Lower leg skin (tissue), 4 donors: Measurements from ENCODE around the gene TLCD1. TPM values are rescaled to one million over a fixed set of nuclear protein-coding genes. Genes with fewer than 3 reads are reported as not detected.

Source experiments
- DNase-seq, 2 donors: peaks; one replicate each; pipeline ENCODE4 v3.0.0-alpha.2; 2019; ENCODE audit warnings: low spot score in 2 of 2
- H3K4me3 ChIP-seq: fragments of 200-600 bp; sonication (generic); 2 replicates; pipeline ENCODE4 v1.5.1; 2017; ENCODE audit warnings: mild to moderate bottlenecking, low read depth; ENCODE audit not compliant: poor library complexity, severe bottlenecking
- POLR2A ChIP-seq, 2 donors: fragments of 450-650 bp; IDR thresholded peaks; one replicate each; pipeline ENCODE4 v1.6.1; 2016 to 2017; ENCODE audit warnings: antibody characterized with exemption in 2 of 2, mild to moderate bottlenecking in 1 of 2, moderate library complexity in 1 of 2
- whole genome bisulfite sequencing, 2 donors: methylation state at CpG; one replicate each; pipeline ENCODE4 v1.1.5; 2018; 5-methylcytosine and 5-hydroxymethylcytosine counted together
- intact Hi-C: fragments of 100-400 bp; cut with DNase I; formaldehyde crosslinking; loops from one replicate; pipeline ENCODE4 v1.15.0; 2023; ENCODE audit warnings: low total_unique reads
- total RNA-seq, 4 donors: library from RNA; depleted of rRNA; stranded (reverse); fragments of >200 nt; gene quantifications; one replicate each; pipeline ENCODE4 v1.1.0, GENCODE V29; 2016
- TF ChIP-seq, protein P1 (sequence below), 3 donors: fragments of 450-650 bp; IDR thresholded peaks; one replicate each; pipeline ENCODE4 v1.5.1; 2016; ENCODE audit warnings: antibody characterized with exemption in 3 of 3, mild to moderate bottlenecking in 3 of 3, moderate library complexity in 2 of 3

TLCD1 gene
- total RNA-seq, 4 donors from 2014 or later, result 9.4 to 33.6 (median 23.5) TPM

- intact Hi-C loops, result no loop called here
- WGBS, 2 donors, result 71 to 82% methylated on average over 5 of the region's 5 CpGs
Observed at GRCh38 chr17:28705074-28705659, 20.9 kb downstream of the TLCD1 start.

DNA sequence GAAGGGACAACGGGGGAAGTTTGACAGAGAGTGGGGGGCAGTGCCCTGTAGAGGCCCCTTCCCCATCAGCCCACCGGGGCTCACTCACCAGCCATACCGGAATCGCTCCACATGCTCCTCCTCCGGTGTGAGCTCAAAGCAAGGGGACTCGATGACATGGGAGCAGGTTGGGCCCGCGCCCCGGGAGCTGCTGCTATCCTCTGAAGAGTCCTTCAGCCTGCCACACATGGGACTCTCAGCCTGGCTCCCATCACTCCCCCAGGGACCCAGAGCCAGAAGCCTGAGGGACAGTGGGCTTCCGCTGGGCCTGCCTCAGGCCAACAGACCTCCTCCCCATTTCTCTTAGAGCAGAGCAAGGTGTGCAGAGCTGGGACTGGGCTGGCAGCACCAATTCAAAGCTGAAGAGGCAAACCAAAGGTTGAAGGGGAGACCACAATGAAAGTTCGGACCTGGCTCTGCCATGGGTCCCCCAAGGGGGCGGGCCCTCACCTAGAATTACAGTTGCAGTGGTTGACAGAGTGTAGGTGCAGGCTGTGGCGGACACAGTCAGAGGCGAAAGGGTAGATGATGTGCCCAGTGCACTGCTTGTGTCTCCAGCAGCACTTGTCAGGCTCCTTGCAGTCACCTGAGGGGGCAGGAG, 21.7 kb downstream of the TLCD1 start:
- no peak overlapping the region for H3K4me3 ChIP-seq
- 90 to 91% methylated on average over 12 to 14 of the region's 14 CpGs for WGBS, 2 donors
- intact Hi-C loops, result no loop called here
- no peak for TF ChIP-seq POLR2A (IDR thresholded peaks at IDR 0.05)
- TF ChIP-seq, protein P1, sequence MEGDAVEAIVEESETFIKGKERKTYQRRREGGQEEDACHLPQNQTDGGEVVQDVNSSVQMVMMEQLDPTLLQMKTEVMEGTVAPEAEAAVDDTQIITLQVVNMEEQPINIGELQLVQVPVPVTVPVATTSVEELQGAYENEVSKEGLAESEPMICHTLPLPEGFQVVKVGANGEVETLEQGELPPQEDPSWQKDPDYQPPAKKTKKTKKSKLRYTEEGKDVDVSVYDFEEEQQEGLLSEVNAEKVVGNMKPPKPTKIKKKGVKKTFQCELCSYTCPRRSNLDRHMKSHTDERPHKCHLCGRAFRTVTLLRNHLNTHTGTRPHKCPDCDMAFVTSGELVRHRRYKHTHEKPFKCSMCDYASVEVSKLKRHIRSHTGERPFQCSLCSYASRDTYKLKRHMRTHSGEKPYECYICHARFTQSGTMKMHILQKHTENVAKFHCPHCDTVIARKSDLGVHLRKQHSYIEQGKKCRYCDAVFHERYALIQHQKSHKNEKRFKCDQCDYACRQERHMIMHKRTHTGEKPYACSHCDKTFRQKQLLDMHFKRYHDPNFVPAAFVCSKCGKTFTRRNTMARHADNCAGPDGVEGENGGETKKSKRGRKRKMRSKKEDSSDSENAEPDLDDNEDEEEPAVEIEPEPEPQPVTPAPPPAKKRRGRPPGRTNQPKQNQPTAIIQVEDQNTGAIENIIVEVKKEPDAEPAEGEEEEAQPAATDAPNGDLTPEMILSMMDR (IDR thresholded peaks at IDR 0.05), result no peak
- no peak for DNase-seq

More at GRCh38 chr17:28705074-28705659, 20.9 kb downstream of the TLCD1 start:
- TF ChIP-seq, protein P1 (IDR thresholded peaks at IDR 0.05), result no peak
- TF ChIP-seq POLR2A (IDR thresholded peaks at IDR 0.05), result no peak
- H3K4me3 ChIP-seq, result no peak overlapping the region
- no peak for DNase-seq

GRCh38 chr17:28703552-28704218, 22.3 kb downstream of the TLCD1 start:
- H3K4me3 ChIP-seq, result no peak overlapping the region
- DNase-seq, result no peak
- intact Hi-C loops, result no loop called here
- TF ChIP-seq POLR2A (IDR thresholded peaks at IDR 0.05), result no peak
- TF ChIP-seq, protein P1 (IDR thresholded peaks at IDR 0.05), result no peak
- 85 to 86% methylated on average over 16 of the region's 16 CpGs for WGBS, 2 donors

- no peak overlapping the region for H3K4me3 ChIP-seq
- intact Hi-C loops, result no loop called here
- no peak for DNase-seq
- 67 to 77% methylated on average over 3 of the region's 3 CpGs for WGBS, 2 donors
- no peak for TF ChIP-seq POLR2A (IDR thresholded peaks at IDR 0.05)
- TF ChIP-seq, protein P1 (IDR thresholded peaks at IDR 0.05), result no peak
Observed at GRCh38 chr17:28702752-28703150, 23.3 kb downstream of the TLCD1 start.

DNA sequence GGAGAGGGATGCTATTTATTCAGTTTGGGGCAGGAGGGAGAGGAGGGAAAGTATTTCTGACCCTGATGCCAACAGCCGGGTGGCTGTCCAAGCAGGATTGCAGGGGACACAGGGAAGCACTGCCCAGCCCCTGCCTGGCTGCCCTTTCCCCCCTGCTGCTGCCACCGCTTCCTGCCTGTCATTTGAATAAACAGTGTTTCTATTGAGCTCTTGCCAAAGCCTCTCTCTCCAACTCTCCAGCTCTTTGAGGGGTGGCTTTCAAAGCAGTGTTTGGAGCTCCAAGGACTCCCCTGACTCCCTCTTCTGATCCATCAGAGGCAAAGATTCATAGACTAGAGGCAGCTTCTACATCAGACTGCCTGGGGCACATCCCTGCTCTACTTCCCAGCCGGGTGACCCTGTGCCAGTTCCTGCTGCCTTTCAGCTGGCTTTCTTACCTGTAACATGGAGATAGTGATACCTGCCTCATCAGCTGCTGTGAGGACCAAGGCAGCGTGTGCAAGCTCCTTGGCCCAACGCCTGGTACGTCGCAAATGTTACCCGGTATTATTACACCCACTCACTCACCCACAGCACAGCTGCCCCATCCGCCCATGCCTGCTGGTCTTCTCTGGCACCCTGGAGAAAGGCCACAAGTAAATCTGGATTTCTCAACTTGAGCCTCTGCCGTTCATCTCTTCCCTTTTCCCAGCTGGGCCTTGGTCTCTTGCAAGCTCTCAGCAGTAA, 23.8 kb downstream of the TLCD1 start:
- intact Hi-C loops, result no loop called here
- WGBS, 2 donors, result 63 to 71% methylated on average over 10 of the region's 10 CpGs
- TF ChIP-seq, protein P1 (IDR thresholded peaks at IDR 0.05), result no peak
- no peak for TF ChIP-seq POLR2A (IDR thresholded peaks at IDR 0.05)
- H3K4me3 ChIP-seq, result no peak overlapping the region
- no peak for DNase-seq
